DOHH2 (cell line): ENCODE results near the gene ARID1B.

Source experiments
- H3F3A ChIP-seq: fragments of 200-600 bp; sonication (generic), shearing (Covaris generic); 2 replicates; pipeline ENCODE4 v1.6.0; 2016; ENCODE audit warnings: antibody characterized with exemption, mild to moderate bottlenecking; ENCODE audit not compliant: control insufficient read depth, insufficient read depth
- H3K27ac ChIP-seq: fragments of 200-600 bp; sonication (generic); 2 replicates; pipeline ENCODE4 v1.5.1; 2014; ENCODE audit warnings: low read depth, mild to moderate bottlenecking, low read length, moderate library complexity
- H3K27me3 ChIP-seq: fragments of 200-600 bp; sonication (generic); 2 replicates; pipeline ENCODE4 v1.6.1; 2014; ENCODE audit warnings: mild to moderate bottlenecking, low read length, mixed read lengths; ENCODE audit not compliant: control insufficient read depth
- H3K36me3 ChIP-seq: fragments of 200-600 bp; sonication (generic); 2 replicates; pipeline ENCODE4 v1.6.1; 2014; ENCODE audit warnings: mild to moderate bottlenecking, low read length, moderate library complexity, mixed read lengths; ENCODE audit not compliant: control insufficient read depth
- H3K4me1 ChIP-seq: fragments of 200-600 bp; sonication (generic); 2 replicates; pipeline ENCODE4 v1.6.1; 2014; ENCODE audit warnings: mild to moderate bottlenecking, low read length, mixed read lengths; ENCODE audit not compliant: control insufficient read depth
- H3K4me2 ChIP-seq: fragments of 200-600 bp; sonication (generic); 2 replicates; pipeline ENCODE4 v1.6.0; 2014; ENCODE audit warnings: mild to moderate bottlenecking, low read length, moderate library complexity
- H3K4me3 ChIP-seq: fragments of 200-600 bp; sonication (generic); 2 replicates; pipeline ENCODE4 v1.5.1; 2014; ENCODE audit warnings: mild to moderate bottlenecking, low read length, mixed read lengths
- H3K79me2 ChIP-seq: fragments of 200-600 bp; sonication (generic); 2 replicates; pipeline ENCODE4 v1.6.1; 2014; ENCODE audit warnings: mild to moderate bottlenecking, low read length, mixed read lengths; ENCODE audit not compliant: control insufficient read depth
- H3K9me2 ChIP-seq: fragments of 200-600 bp; sonication (generic); replicated peaks from 2 replicates; pipeline ENCODE4 v1.6.1; 2014; ENCODE audit warnings: mild to moderate bottlenecking, low read length, mixed read lengths; ENCODE audit not compliant: control insufficient read depth
- H3K9me3 ChIP-seq: fragments of 200-600 bp; sonication (generic); 2 replicates; pipeline ENCODE4 v1.6.1; 2014; ENCODE audit warnings: antibody characterized with exemption, low read length, mixed read lengths; ENCODE audit not compliant: control insufficient read depth, insufficient read depth
- H4K20me1 ChIP-seq: fragments of 200-600 bp; sonication (generic); 2 replicates; pipeline ENCODE4 v1.6.0; 2014; ENCODE audit warnings: low read depth, mild to moderate bottlenecking, antibody characterized with exemption, low read length, moderate library complexity; ENCODE audit not compliant: control insufficient read depth, insufficient read depth
- CTCF ChIP-seq: fragments of 200-600 bp; sonication (generic); IDR thresholded peaks from one replicate; pipeline ENCODE4 v1.5.1; 2014; ENCODE audit warnings: antibody characterized with exemption, mild to moderate bottlenecking, low read depth, low read length; ENCODE audit not compliant: poor library complexity, severe bottlenecking
- EZH2phosphoT487 ChIP-seq: fragments of 200-600 bp; sonication (generic); IDR thresholded peaks from 2 replicates; pipeline ENCODE4 v1.6.1; 2017; ENCODE audit warnings: borderline replicate concordance, mild to moderate bottlenecking, antibody characterized with exemption, low read length, moderate library complexity, mixed read lengths

The ARID1B gene

GRCh38 chr6:156969233-156969632 lies 192.1 kb downstream of the ARID1B start:
- Histone ChIP-seq H3K27ac (no peak overlapping the region), H3K79me2 (peaks cover 95% of the 10 kb centered on the region)
- TF ChIP-seq CTCF = no peak
- no peak for TF ChIP-seq EZH2phosphoT487

GRCh38 chr6:156970595-156971112 lies 193.5 kb downstream of the ARID1B start:
- Histone ChIP-seq H3K36me3 (no peaks in the 10 kb centered on the region), H3K79me2 (peaks cover 95% of the 10 kb centered on the region)
- no peak for TF ChIP-seq EZH2phosphoT487
- TF ChIP-seq CTCF = no peak

More at GRCh38 chr6:156969233-156969632, 192.1 kb downstream of the ARID1B start:
- Histone ChIP-seq H3K9me2 (no peaks in the 10 kb centered on the region), H3K9me3 (no peaks in the 10 kb centered on the region), H3K4me1 (peaks cover 37% of the 10 kb centered on the region), H3K27me3 (no peaks in the 10 kb centered on the region), H3K4me2 (no peak overlapping the region), H3K4me3 (no peak overlapping the region), H3F3A (no peaks in the 10 kb centered on the region; the same call in 1 of the 2 replicates), H4K20me1 (peaks cover 22% of the 10 kb centered on the region; the same call in 1 of the 2 replicates), H3K36me3 (no peaks in the 10 kb centered on the region)

GRCh38 chr6:156971153-156971885 lies 194.1 kb downstream of the ARID1B start:
- Histone ChIP-seq H3K4me3 (no peak overlapping the region), H3K27ac (no peak overlapping the region), H3K9me2 (no peaks in the 10 kb centered on the region), H3K27me3 (no peaks in the 10 kb centered on the region), H3F3A (no peaks in the 10 kb centered on the region; the same call in 1 of the 2 replicates), H3K9me3 (no peaks in the 10 kb centered on the region), H3K4me1 (peaks cover 53% of the 10 kb centered on the region), H3K79me2 (peaks cover 95% of the 10 kb centered on the region), H3K4me2 (no peak overlapping the region), H4K20me1 (peaks cover 19% of the 10 kb centered on the region; the same call in 1 of the 2 replicates), H3K36me3 (no peaks in the 10 kb centered on the region)
- TF ChIP-seq EZH2phosphoT487 (no peak), CTCF (no peak)

More at GRCh38 chr6:156970595-156971112, 193.5 kb downstream of the ARID1B start:
- Histone ChIP-seq H3K4me3 (no peak overlapping the region), H3K9me3 (no peaks in the 10 kb centered on the region), H3F3A (no peaks in the 10 kb centered on the region; the same call in 1 of the 2 replicates), H4K20me1 (peaks cover 15% of the 10 kb centered on the region; the same call in 1 of the 2 replicates), H3K4me2 (no peak overlapping the region), H3K27me3 (no peaks in the 10 kb centered on the region), H3K4me1 (peaks cover 51% of the 10 kb centered on the region), H3K9me2 (no peaks in the 10 kb centered on the region), H3K27ac (no peak overlapping the region)
